ENCODE data around the gene VAV2. TPM values are rescaled to one million over a fixed set of nuclear protein-coding genes. Genes with fewer than 3 reads are reported as not detected.

The VAV2 gene
- total and polyA plus RNA-seq, 2 experiments from 2014 or later, result 10.8 to 15.3 TPM

GRCh38 chr9:133930046-133930681, 62.0 kb downstream of the VAV2 start:
- H3K36me3 ChIP-seq, result no peaks in the 10 kb centered on the region
- H3K4me1 ChIP-seq (ENCODE audit: low read depth), result no peaks in the 10 kb centered on the region
- H3K4me3 ChIP-seq, result no peak overlapping the region
- TF ChIP-seq CTCF (IDR thresholded peaks at IDR 0.05; ENCODE audit: low read depth, low read length), result no peak
- H3K9me3 ChIP-seq (ENCODE audit: low read depth), result no peaks in the 10 kb centered on the region
- no peak overlapping the region for H3K27ac ChIP-seq
- no peak for DNase-seq (ENCODE audit: low read depth in 1 of 2, low spot score in 1 of 2)
- no peaks in the 10 kb centered on the region for H3K27me3 ChIP-seq

- no peak for DNase-seq (ENCODE audit: low read depth in 1 of 2, low spot score in 1 of 2)
- Histone ChIP-seq H3K27me3 (no peaks in the 10 kb centered on the region), H3K27ac (no peak overlapping the region), H3K36me3 (no peaks in the 10 kb centered on the region), H3K4me1 (ENCODE audit: low read depth) (no peaks in the 10 kb centered on the region), H3K9me3 (ENCODE audit: low read depth) (no peaks in the 10 kb centered on the region), H3K4me3 (no peak overlapping the region)
- no peak for TF ChIP-seq CTCF (IDR thresholded peaks at IDR 0.05; ENCODE audit: low read depth, low read length)
Measured at GRCh38 chr9:133929599-133929998, 62.5 kb downstream of the VAV2 start.

- Histone ChIP-seq H3K9me3 (ENCODE audit: low read depth) (no peaks in the 10 kb centered on the region), H3K27me3 (no peaks in the 10 kb centered on the region), H3K4me1 (ENCODE audit: low read depth) (no peaks in the 10 kb centered on the region), H3K36me3 (no peaks in the 10 kb centered on the region), H3K27ac (no peak overlapping the region), H3K4me3 (no peak overlapping the region)
- no peak for DNase-seq (ENCODE audit: low read depth in 1 of 2, low spot score in 1 of 2)
- TF ChIP-seq CTCF (IDR thresholded peaks at IDR 0.05; ENCODE audit: low read depth, low read length), result no peak
Measured at GRCh38 chr9:133928248-133928764, 63.8 kb downstream of the VAV2 start.

GRCh38 chr9:133927041-133927440, 65.1 kb downstream of the VAV2 start:
- no peak overlapping the region for H3K4me3 ChIP-seq
- H3K27ac ChIP-seq, result no peak overlapping the region
- no peaks in the 10 kb centered on the region for H3K4me1 ChIP-seq (ENCODE audit: low read depth)
- no peaks in the 10 kb centered on the region for H3K9me3 ChIP-seq (ENCODE audit: low read depth)
- no peaks in the 10 kb centered on the region for H3K36me3 ChIP-seq
- no peak for TF ChIP-seq CTCF (IDR thresholded peaks at IDR 0.05; ENCODE audit: low read depth, low read length)
- no peak for DNase-seq (ENCODE audit: low read depth in 1 of 2, low spot score in 1 of 2)
- no peaks in the 10 kb centered on the region for H3K27me3 ChIP-seq

GRCh38 chr9:133926165-133926856, 65.8 kb downstream of the VAV2 start:
- TF ChIP-seq CTCF (IDR thresholded peaks at IDR 0.05; ENCODE audit: low read depth, low read length), result no peak
- H3K4me1 ChIP-seq (ENCODE audit: low read depth), result no peaks in the 10 kb centered on the region
- no peak for DNase-seq (ENCODE audit: low read depth in 1 of 2, low spot score in 1 of 2)
- no peaks in the 10 kb centered on the region for H3K9me3 ChIP-seq (ENCODE audit: low read depth)
- no peak overlapping the region for H3K27ac ChIP-seq
- H3K4me3 ChIP-seq, result no peak overlapping the region
- no peaks in the 10 kb centered on the region for H3K27me3 ChIP-seq
- H3K36me3 ChIP-seq, result no peaks in the 10 kb centered on the region

Measured in cardiac muscle cell (in vitro differentiated cells and primary cell).